Measurements from ENCODE around the gene PSG3.
"Not testable (repeated sequence)": the region's sequence is repeated elsewhere in the genome, so short reads cannot be mapped to it uniquely, and the experiment has no call there.

The PSG3 gene

DNA sequence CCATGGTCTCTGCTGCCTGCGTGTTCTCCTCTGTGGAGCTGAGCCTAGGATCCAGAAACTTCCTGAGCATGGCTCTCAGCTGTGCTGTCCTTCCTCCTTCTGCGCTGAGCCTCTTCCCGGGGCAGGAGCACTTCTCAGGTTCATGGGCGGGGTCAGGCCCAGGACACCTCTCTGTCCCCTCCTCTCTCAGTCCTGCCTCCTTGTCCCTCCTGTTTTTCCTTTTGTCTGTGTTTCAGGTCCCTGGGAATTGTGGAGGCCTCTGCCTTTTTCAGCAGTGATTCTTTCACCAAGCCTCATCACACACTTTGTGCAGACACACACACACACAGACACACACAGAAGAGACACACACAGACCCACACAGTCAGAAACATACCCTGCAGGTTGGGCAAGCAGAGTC, at the start of gene PSG3:
Gene PSG3, minus strand, starts transcription at position 101 of the 400 bp plus-strand sequence. Its CDS starts 97 bp downstream, at position 4.
- DNase-seq = not testable (repeated sequence)

- not testable (repeated sequence) for DNase-seq
Observed at GRCh38 chr19:42788766-42789165, 48.5 kb upstream of the PSG3 start.

- not testable (repeated sequence) for DNase-seq
Observed at GRCh38 chr19:42787766-42788165, 47.5 kb upstream of the PSG3 start.

DNA sequence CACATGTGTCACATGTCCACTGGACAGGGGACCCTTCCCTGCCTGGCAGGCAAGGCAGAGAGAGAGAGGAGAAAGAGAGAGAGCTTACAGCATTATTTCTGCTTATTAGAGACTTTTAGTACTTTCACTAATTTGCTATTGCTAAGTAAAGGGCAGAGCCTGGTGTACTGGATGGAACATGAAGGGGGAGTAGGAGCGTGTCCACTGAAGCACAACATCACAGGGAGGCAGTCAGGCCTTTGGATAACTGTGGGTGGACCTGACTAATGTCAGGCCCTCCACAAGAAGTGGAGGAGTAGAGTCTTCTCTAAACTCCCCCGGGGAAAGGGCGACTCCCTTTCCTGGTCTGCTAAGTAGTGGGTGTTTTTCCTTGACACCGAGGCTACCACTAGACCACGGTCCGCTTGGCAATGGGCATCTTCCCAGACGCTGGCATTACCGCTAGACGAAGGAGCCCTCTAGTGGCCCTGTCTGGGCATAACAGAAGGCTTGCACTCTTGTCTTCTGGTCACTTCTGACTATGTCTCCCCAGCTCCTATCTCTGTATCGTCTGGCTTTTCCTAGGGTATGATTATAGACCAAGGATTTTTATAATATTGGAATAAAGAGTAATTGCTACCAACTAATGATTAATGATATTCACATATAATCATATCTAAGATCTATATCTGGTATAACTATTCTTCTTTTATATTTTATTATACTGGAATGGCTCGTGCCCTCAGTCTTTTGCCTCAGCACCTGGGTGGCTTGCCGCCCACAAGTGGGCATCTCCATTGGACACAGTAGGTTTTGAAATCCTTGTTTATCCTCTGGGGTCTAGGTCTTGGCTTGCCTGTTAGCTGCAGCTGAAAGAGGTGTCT, 36.7 kb upstream of the PSG3 start:
- DNase-seq = peak; percentile 20

- not testable (repeated sequence) for DNase-seq
Observed at GRCh38 chr19:42774510-42775158, 34.4 kb upstream of the PSG3 start.

DNA sequence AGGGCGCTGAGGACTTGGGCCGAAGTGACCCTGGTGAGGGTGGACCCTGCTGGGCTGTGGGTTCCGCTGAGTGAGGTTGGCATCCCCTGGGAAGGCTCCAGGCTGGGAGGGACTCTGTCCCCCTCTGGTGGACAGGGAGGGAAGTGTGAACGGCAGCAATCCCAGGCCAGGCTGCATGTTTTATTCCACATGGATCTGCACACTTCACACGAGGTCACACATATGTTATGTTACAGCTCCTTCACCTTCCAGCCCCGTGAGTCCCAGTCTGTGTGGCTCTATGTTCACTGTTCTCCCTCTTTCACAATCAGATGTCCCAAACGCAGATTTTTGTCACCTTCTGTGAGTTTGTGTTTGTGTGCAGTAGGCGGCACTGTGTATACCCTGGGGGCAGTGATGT, 27.0 kb upstream of the PSG3 start:
- DNase-seq = not testable (repeated sequence)

- not testable (repeated sequence) for DNase-seq
Observed at GRCh38 chr19:42766871-42767270, 26.6 kb upstream of the PSG3 start.

DNA sequence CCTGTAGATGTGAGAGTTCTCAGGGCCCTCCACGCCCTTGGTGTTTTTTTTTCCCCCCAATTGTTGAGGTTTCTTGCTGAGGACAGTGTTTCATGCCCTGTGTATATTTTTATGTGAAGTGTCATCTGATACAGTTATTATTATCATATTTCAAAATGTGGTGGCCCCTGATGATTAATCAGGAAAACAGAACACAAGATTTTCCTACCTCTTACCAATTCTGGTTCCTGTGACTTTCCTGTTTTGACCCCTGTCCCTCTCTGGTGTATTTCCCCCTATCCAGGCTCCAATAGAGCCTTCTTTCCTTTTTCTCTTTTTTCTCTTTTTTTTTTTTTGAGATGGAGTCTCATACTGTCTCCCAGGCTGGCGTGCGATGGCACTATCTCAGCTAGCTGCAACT, 24.6 kb upstream of the PSG3 start:
- DNase-seq = no peak

DNA sequence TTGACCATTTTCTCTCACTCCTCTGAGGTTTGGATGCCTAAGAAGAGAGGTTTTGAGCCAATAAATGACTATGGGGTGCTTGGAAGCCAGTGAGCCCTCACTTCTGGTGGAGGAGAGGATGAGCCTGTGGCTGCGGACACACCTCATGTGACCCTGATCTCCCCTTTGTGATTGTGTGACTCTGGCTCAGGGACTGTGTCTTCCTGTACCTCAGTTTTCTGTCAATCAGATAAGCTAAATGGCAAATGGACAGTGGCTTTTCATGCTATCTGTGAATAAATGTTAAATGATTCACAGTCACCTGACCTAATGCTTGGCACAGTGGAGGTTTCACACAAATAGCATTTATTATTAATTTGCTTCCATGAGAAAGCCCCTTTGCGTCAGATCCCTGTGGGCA, 22.5 kb upstream of the PSG3 start:
- DNase-seq = no peak

- DNase-seq = not testable (repeated sequence)
Observed at GRCh38 chr19:42761924-42762295, 21.6 kb upstream of the PSG3 start.

- DNase-seq = not testable (repeated sequence)
Observed at GRCh38 chr19:42760954-42761923, 21.0 kb upstream of the PSG3 start.

GRCh38 chr19:42758667-42759066, 18.4 kb upstream of the PSG3 start:
- not testable (repeated sequence) for DNase-seq

GRCh38 chr19:42752246-42752645, 12.0 kb upstream of the PSG3 start:
- DNase-seq = not testable (repeated sequence)

DNA sequence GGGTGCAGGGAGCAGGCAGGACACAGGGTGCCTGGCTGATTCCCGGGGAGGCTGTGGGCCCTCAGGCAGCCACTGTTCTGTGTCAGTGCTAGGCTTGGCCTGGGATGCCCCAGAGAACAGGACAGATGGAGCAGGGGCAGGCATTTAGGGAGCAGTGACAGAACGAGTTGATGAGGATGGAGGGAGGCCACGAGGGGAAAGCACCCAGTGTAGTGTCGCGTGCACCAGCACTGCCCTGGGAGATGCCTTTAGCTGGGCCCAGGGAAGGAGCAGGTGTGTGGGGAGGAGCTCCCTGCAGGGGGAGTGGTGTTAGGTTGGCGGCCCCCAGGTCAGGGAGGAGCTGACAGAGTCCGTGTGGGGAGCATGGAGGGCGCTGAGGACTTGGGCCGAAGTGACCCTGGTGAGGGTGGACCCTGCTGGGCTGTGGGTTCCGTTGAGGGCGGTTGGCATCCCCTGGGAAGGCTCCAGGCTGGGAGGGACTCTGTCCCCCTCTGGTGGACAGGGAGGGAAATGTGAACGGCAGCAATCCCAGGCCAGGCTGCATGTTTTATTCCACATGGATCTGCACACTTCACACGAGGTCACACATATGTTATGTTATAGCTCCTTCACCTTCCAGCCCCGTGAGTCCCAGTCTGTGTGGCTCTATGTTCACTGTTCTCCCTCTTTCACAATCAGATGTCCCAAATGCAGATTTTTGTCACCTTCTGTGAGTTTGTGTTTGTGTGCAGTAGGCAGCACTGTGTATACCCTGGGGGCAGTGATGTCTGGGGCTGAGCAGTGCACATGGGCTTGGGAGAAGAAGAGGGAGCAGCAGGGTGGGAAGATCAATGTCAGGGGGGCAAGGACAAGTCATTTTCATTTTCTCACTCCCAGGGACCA, 1.7 kb upstream of the PSG3 start:
- DNase-seq = not testable (repeated sequence)

DNA sequence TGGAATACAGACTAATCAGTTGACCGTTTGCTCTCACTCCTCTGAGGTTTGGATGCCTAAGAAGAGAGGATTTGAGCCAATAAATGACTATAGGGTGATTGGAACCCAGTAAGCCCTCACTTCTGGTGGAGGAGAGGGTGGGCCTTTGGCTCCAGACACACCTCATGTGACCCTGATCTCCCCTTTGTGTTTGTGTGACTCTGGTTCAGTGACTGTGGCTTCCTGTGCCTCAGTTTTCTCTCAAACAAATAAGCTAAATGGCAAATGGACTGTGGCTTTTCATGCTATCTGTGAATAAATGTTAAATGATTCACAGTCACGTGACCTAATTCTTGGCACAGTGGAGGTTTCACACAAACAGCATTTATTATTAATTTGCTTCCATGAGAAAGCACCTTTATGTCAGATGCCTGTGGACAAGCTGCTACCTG, 2.7 kb downstream of the PSG3 start:
- DNase-seq = not testable (repeated sequence)

DNA sequence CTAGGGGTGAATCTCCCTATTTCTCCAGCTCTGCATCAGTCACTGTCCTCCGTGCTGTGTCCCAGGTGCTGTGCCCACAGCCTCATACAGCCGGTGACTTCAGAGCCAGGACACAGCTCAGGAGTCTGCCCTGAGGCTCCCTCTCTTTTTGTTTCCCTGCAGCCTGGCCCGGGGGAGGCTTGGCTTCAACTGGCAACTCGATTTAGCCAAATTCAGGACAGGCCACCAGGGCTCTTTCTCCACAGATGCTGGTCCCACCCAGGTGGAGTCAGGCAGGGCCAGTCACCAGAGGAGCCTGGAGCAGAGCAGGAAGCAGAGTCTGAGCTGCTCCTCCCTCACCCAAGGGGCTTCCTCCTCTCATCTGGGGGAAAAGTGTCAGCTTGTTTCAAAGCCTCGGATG, 11.9 kb downstream of the PSG3 start:
- DNase-seq = not testable (repeated sequence)

GRCh38 chr19:42714000-42714399, 26.3 kb downstream of the PSG3 start:
- DNase-seq = not testable (repeated sequence)

GRCh38 chr19:42712753-42713152, 27.5 kb downstream of the PSG3 start:
- not testable (repeated sequence) for DNase-seq

DNA sequence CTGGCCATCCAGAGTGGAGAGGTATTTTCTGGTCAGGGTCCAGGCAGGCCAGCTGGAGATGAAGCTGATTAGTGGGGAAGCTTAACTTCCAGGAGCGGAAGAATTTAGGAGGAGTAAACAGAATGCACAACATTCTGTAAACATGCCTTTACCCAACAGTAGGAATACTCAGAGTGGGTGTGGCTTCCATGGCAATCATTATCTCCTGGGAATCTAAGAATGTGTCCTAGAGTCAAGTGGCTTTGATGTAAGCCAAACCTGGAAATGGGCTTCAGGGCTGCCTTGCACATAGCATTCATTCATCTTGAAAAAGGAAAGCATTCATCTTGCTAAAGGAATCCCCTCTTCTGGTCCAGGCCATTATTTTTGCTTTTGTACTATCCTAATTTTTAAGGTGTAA, 29.3 kb downstream of the PSG3 start:
- DNase-seq = not testable (repeated sequence)

GRCh38 chr19:42697884-42698283, 42.4 kb downstream of the PSG3 start:
- DNase-seq = no peak

GRCh38 chr19:42695811-42696503, 44.3 kb downstream of the PSG3 start:
- no peak for DNase-seq
